ENCODE data around the gene ZBTB8OS. TPM values are rescaled to one million over a fixed set of nuclear protein-coding genes. Genes with fewer than 3 reads are reported as not detected.
"Not testable (repeated sequence)": the region's sequence is repeated elsewhere in the genome, so short reads cannot be mapped to it uniquely, and the experiment has no call there.

The ZBTB8OS gene
- total RNA-seq, 2 experiments from 2014 or later: 58.1 to 60.4 TPM

DNA sequence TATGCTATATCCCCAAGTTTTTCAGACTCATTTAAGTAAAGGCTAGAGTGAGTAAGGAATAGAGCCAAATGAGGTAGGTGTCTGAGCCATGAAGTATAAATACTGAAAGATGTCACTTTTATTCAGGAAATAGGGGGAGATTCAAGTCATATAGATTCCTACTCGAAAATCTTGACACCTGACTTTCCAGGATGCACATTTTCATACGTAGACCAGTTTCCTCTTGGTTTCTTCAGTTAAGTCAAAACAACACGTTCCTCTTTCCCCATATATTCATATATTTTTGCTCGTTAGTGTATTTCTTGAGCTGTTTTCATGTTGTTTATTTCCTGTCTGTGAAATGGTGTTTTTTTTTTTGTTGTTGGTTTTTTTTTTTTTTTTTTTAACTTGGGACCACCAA, 29.6 kb upstream of the ZBTB8OS start:
- H3K4me3 Mint-ChIP-seq, DNase-seq, H3K27me3 Mint-ChIP-seq, H3K4me1 Mint-ChIP-seq, H3K9me3 Mint-ChIP-seq, POLR2A ChIA-PET, H3K27ac Mint-ChIP-seq: not testable (repeated sequence)
- peaks cover 63% of the 10 kb centered on the region for H3K36me3 Mint-ChIP-seq (ENCODE audit: low read depth)
- CTCF ChIA-PET: interaction anchor here (0.7 to 1.5 kb wide), 3 partner anchors 32 to 219 kb away, joined by 3 to 4 read pairs (median 4); no protein-coding TSS in a partner anchor

DNA sequence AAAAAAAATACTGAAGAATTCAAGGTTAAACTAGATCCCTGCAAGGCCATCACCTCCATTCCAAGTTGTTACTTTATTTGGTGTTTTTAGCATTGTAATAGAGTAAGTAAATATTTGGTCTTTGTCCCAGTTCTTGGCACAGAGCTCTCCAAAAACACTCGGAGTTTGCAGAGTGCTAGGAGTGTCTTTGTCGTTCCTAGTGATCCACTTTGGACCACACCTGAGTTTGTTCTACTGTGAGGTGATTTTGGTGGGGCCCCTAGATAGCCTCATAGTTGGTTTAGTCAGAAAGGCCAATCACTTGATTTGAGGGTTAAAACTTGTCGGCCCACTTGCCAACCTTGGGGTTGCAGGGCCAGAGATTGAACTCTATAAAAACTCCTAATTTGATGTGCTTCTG, 26.6 kb upstream of the ZBTB8OS start:
- Mint-ChIP-seq H3K4me3 (no peak overlapping the region), H3K9me3 (no peaks in the 10 kb centered on the region), H3K27me3 (no peaks in the 10 kb centered on the region), H3K36me3 (ENCODE audit: low read depth) (peaks cover 70% of the 10 kb centered on the region), H3K27ac (no peak overlapping the region), H3K4me1 (no peaks in the 10 kb centered on the region)
- ChIA-PET CTCF (interaction anchor here (0.6 to 1.7 kb wide), 4 partner anchors 21 to 157 kb away, joined by 3 to 4 read pairs (median 4); no protein-coding TSS in a partner anchor), POLR2A (no interaction called here)
- no peak for DNase-seq

DNA sequence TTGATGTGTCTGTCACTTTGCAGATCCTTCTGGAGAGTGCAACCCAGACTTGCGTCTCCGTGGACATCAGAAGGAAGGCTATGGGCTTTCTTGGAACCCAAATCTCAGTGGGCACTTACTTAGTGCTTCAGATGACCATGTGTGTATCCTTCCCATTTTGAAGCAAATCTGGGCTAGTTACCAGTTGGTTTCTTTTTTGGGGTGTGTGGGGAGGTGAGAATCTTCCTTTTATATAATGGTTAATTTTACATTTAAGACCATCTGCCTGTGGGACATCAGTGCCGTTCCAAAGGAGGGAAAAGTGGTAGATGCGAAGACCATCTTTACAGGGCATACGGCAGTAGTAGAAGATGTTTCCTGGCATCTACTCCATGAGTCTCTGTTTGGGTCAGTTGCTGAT, 18.4 kb upstream of the ZBTB8OS start:
- DNase-seq, H3K4me3 Mint-ChIP-seq, H3K27ac Mint-ChIP-seq, H3K9me3 Mint-ChIP-seq, CTCF ChIA-PET, H3K4me1 Mint-ChIP-seq, POLR2A ChIA-PET, H3K27me3 Mint-ChIP-seq: not testable (repeated sequence)
- peaks cover 73% of the 10 kb centered on the region for H3K36me3 Mint-ChIP-seq (ENCODE audit: low read depth)

DNA sequence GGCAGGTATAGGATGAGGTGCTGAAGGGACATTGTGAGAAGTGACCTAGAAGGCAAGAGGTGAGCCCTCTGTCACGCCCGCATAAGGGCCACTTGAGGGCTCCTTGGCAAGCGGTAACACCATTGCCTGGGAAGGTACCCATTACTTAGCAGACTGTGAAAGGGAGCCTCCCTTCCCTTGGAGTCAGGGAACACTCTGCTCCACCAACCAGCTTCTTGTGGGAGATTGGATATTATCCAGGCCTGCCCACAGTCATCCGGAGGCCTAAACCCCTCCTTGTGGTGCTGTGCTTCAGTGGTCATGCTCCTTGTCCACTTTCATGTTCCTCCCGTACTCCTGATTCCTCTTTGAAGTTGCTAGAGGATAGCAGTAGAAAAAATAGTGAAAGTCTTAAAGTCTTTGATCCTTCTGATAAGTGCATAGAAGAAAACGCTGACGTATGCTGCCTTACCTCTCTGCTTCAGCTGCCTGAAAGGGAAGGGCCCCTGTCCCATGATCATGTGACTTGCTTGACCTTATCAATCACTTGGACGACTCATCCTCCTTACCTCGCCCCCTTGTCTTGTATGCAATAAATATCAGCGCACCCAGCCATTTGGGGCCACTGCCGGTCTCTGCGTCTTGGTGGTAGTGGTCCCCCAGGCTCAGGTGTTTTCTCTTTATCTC, 16.7 kb upstream of the ZBTB8OS start:
- no peak overlapping the region for H3K27ac Mint-ChIP-seq
- DNase-seq: no peak
- H3K4me1 Mint-ChIP-seq: peaks cover 6% of the 10 kb centered on the region
- ChIA-PET POLR2A (interaction anchor here (1.3 kb wide), 1 partner anchor 16 kb away, joined by 4 read pairs; the partner anchor contains the start of gene RBBP4), CTCF (no interaction called here)
- no peak overlapping the region for H3K4me3 Mint-ChIP-seq
- peaks cover 60% of the 10 kb centered on the region for H3K36me3 Mint-ChIP-seq (ENCODE audit: low read depth)
- H3K27me3 Mint-ChIP-seq: no peaks in the 10 kb centered on the region
- H3K9me3 Mint-ChIP-seq: no peaks in the 10 kb centered on the region

DNA sequence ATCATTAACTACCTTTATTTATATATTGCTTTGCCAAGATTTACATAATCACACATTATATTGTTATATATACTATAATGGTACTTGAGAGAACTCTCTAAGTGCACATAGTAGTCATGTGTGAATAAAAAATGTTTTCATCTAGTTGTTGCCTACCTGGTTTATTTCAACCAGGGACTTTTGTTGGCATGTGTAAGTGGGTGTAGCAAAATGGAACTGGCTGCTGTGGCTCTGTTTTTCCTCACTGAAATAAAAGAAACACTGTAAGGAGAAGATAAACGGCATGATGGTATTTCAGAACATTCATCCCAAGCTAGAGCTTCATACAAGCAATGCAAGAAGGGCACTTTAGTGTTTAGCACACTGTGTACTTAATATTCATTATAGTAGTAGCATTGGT, 15.6 kb upstream of the ZBTB8OS start:
- peaks cover 62% of the 10 kb centered on the region for H3K36me3 Mint-ChIP-seq (ENCODE audit: low read depth)
- H3K27me3 Mint-ChIP-seq: no peaks in the 10 kb centered on the region
- H3K4me3 Mint-ChIP-seq: no peak overlapping the region

DNA sequence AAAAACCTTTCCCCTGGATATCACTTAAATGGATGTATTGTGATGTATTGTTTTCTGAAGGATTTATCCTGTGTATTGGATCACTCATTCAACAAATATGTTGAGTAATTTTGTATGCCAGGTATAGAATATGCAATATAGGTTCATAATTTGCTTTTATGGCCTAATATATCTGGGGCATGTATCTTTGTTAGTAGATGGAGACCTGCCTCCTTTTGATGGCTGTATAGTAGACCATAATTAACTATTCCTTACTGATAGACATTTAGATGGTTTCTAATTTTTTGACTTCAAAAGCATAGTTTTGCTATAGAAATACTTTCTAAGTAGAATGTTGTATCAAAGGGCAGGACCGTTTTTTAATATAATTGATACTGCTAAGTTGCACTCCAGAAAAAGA, 9.2 kb upstream of the ZBTB8OS start:
- ChIA-PET CTCF (interaction anchor here (1.3 kb wide), 1 partner anchor 9 kb away, joined by 4 read pairs; the partner anchor contains the start of genes RBBP4 and ZBTB8OS), POLR2A (interaction anchor here (1.3 kb wide), 1 partner anchor 8 kb away, joined by 11 read pairs; the partner anchor contains the start of genes RBBP4 and ZBTB8OS)
- Mint-ChIP-seq H3K36me3 (ENCODE audit: low read depth) (peaks cover 71% of the 10 kb centered on the region), H3K4me3 (no peak overlapping the region), H3K4me1 (peaks cover 39% of the 10 kb centered on the region), H3K27me3 (no peaks in the 10 kb centered on the region), H3K27ac (no peak overlapping the region), H3K9me3 (no peaks in the 10 kb centered on the region)
- DNase-seq: no peak

More for the DNA sequence above, 15.6 kb upstream of the ZBTB8OS start:
- ChIA-PET CTCF (no interaction called here), POLR2A (no interaction called here)
- DNase-seq: no peak
- Mint-ChIP-seq H3K9me3 (no peaks in the 10 kb centered on the region), H3K4me1 (peaks cover 8% of the 10 kb centered on the region), H3K27ac (no peak overlapping the region)

DNA sequence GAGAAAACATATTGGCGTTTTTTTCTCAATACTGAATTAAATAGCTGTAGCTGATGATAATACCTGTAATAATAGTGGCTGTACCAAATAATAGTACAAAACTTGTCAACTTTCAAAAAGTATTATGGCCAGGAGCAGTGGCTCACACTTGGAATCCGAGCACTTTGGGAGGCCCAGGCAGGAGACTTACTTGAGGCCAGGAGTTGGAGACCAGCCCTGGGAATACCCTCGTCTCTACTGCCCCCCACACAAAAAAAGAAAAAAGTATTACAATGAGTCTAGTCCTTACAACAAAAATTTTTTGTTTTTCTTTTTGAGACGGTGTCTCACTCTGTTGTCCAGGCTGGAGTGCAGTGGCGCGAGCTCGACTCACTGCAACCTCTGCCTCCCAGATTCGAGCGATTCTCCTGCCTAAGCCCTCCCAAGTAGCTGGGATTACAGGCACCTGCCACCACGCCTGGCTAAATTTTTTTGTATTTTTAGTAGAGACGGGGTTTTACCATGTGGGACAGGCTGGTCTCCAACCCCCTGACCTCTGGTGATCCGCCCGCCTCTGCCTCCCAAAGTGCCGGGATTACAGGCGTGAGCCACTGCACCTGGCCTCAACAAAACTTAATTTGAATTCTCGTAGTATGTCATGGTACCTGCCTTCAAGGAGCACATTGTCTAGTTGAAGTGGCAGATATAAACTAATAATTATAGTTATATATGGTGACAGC, 2.1 kb upstream of the ZBTB8OS start:
- no peak for DNase-seq
- ChIA-PET POLR2A (interaction anchor here (0.7 to 3.1 kb wide), 5 partner anchors 8 to 544 kb away, joined by 3 to 32 read pairs (median 8); partner anchors contain the start of genes KPNA6, S100PBP and YARS1), CTCF (interaction anchor here (1.8 to 2.7 kb wide), 2 partner anchors 25 to 132 kb away, joined by 9 read pairs; no protein-coding TSS in a partner anchor)
- Mint-ChIP-seq H3K36me3 (ENCODE audit: low read depth) (peaks cover 59% of the 10 kb centered on the region), H3K27me3 (no peaks in the 10 kb centered on the region), H3K4me3 (peak overlapping the region; percentile 99), H3K4me1 (peaks cover 70% of the 10 kb centered on the region), H3K27ac (peak overlapping the region; percentile 100), H3K9me3 (no peaks in the 10 kb centered on the region)

DNA sequence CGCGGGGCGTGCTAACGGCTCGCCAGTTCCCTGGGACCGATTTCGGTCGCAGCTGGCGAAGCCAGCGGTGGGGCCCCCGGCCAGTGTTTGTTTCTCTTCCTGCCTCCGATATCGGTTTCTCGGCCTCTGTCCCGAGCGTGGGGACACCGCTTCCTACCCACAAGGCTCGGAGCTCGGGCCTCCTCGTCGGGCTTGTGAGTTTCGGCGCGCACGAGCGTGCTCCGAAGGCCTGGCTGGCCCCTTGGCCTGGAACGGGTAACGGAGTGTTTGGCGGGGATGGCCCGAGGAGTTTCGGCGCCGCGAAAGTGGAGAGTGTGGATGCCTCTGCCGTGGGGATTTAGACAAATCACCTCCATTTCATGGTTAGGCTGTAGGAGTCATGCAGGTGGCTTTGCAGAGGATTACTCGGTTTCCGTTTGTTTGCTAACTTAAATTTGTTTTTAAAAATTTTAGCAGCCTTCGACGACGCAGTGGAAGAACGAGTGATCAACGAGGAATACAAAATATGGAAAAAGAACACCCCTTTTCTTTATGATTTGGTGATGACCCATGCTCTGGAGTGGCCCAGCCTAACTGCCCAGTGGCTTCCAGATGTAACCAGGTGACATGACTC, 1.2 kb upstream of the ZBTB8OS start:
- no peak for DNase-seq
- no peaks in the 10 kb centered on the region for H3K27me3 Mint-ChIP-seq
- H3K9me3 Mint-ChIP-seq: no peaks in the 10 kb centered on the region
- H3K4me3 Mint-ChIP-seq: peak overlapping the region; percentile 99
- H3K27ac Mint-ChIP-seq: peak overlapping the region; percentile 100
- H3K36me3 Mint-ChIP-seq (ENCODE audit: low read depth): peaks cover 52% of the 10 kb centered on the region
- ChIA-PET CTCF (interaction anchor here (0.5 to 2.7 kb wide), 7 partner anchors 8 to 396 kb away, joined by 4 to 9 read pairs (median 4); no protein-coding TSS in a partner anchor), POLR2A (interaction anchor here (0.7 to 3.1 kb wide), 28 partner anchors 9 to 1007 kb away, joined by 3 to 32 read pairs (median 5); partner anchors contain the start of genes BSDC1, KPNA6, LCK and MARCKSL1)
- H3K4me1 Mint-ChIP-seq: peaks cover 63% of the 10 kb centered on the region

DNA sequence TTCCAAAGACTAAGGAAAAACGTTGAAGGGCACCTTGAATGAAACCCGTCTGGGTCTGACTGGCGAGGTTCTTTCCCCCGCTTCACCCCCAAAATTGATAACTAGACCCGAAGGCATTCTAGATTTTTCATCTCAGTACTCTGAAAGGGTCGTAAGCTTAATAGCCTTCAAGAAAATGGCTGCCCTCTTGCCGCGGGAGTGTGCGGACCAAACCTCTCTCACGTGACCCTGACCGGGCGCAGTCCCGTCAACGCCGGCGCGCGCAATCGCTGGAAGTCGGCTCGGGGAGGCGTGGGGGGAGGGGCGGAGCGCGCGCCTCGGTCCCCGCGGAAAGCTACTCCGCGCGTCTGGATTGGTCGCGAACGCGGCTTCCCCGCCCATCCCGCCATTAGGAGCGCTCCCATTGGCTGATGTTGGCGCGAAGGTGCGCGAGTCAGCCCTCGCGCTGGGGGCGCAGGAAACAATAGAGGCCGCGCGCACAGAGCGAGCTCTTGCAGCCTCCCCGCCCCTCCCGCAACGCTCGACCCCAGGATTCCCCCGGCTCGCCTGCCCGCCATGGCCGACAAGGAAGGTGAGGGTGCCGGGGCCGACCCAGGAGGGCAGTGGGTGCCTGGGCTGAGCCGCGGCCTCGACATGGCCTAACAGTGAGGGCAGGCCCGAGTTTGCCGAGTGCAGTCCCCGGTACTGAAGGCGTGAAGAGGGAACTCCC, 556 bp upstream of the ZBTB8OS start, which contains the start of gene RBBP4:
TSS of gene RBBP4 (plus strand) at position 457 of the 709 bp plus-strand sequence. CDS start at position 556, 99 bp downstream.
- H3K27ac Mint-ChIP-seq: peak within 1 kb of the TSS; percentile 100
- no peaks in the 10 kb centered on the region for H3K27me3 Mint-ChIP-seq
- ChIA-PET CTCF (interaction anchor here (0.5 to 2.7 kb wide), 8 partner anchors 9 to 395 kb away, joined by 3 to 9 read pairs (median 4); no protein-coding TSS in a partner anchor), POLR2A (interaction anchor here (0.6 to 3.1 kb wide), 32 partner anchors 8 to 1006 kb away, joined by 3 to 32 read pairs (median 4); partner anchors contain the start of genes BSDC1, KPNA6, LCK and MARCKSL1)
- DNase-seq: peak; percentile 99
- peak within 1 kb of the TSS; percentile 99 for H3K4me3 Mint-ChIP-seq
- H3K4me1 Mint-ChIP-seq: peaks cover 59% of the 10 kb centered on the region
- H3K36me3 Mint-ChIP-seq (ENCODE audit: low read depth): peaks cover 49% of the 10 kb centered on the region
- H3K9me3 Mint-ChIP-seq: no peaks in the 10 kb centered on the region

DNA sequence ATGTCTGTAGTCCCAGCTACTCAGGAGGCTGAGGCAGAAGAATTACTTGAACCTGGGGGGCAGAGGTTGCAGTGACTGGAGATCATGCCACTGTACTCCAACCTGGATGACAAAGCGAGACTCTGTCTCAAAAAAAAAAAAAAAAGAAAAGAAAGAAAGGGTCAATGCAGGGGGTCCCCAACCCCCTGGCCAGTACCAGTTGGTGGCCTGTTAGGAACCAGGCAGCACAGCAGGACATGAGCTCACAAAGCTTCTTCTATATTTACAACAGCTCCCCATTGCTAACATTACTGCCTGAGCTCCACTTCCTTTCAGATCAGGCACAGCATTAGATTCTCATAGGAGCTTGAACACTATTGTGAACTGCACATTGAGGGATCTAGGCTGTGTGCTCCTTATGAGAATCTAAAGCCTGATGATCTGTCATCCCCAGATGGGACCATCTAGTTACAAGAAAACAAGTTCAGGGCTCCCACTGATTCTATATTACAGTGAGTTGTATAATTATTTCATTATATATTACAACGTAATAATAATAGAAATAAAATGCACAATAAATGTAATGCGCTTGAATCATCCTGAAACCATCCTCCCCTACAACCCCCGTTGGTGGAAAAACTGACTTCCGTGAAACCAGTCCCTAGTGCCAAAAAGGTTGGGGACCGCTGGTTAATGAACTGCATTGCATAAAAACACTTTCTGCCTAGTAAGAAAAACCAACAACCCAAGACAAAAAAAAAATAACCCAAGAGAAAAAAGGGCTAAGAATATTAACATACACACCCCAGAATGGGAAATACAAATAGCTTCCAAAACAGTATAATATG, 2.8 kb downstream of the ZBTB8OS start:
- H3K4me1 Mint-ChIP-seq: peaks cover 37% of the 10 kb centered on the region
- ChIA-PET POLR2A (interaction anchor here (0.6 kb wide), 1 partner anchor 679 kb away, joined by 3 read pairs; no protein-coding TSS in a partner anchor), CTCF (interaction anchor here (0.5 to 1.1 kb wide), 5 partner anchors 13 to 666 kb away, joined by 3 to 6 read pairs (median 3); no protein-coding TSS in a partner anchor)
- H3K27me3 Mint-ChIP-seq: no peaks in the 10 kb centered on the region
- no peak for DNase-seq
- H3K4me3 Mint-ChIP-seq: peak overlapping the region; percentile 99
- peaks cover 30% of the 10 kb centered on the region for H3K36me3 Mint-ChIP-seq (ENCODE audit: low read depth)
- H3K9me3 Mint-ChIP-seq: no peaks in the 10 kb centered on the region
- H3K27ac Mint-ChIP-seq: peak overlapping the region; percentile 69

DNA sequence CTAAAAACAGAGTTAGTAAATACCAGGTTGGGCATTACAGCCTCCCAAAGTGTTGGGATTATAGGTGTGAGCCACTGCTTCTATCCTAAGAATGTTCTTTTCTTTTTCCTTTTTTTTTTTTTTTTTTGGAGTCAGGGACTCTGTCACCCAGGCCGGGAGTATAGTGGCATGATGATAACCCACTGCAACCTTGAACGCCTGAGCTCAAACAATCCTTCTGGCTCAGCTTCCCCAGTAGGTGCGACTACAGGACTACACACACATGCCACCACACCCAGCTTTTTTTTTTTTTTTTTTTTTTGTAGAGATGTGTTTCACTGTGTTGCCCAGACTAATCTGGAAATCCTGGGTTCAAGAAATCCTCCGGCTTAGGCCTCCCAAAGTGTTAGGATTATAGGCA, 5.9 kb downstream of the ZBTB8OS start:
- CTCF ChIA-PET: interaction anchor here (0.7 to 1.5 kb wide), 3 partner anchors 68 to 193 kb away, joined by 5 to 9 read pairs (median 6); no protein-coding TSS in a partner anchor
- POLR2A ChIA-PET: no interaction called here
- DNase-seq: no peak
- peaks cover 23% of the 10 kb centered on the region for H3K4me1 Mint-ChIP-seq
- H3K36me3 Mint-ChIP-seq (ENCODE audit: low read depth): peaks cover 12% of the 10 kb centered on the region
- H3K9me3 Mint-ChIP-seq: no peaks in the 10 kb centered on the region
- H3K27me3 Mint-ChIP-seq: no peaks in the 10 kb centered on the region
- no peak overlapping the region for H3K27ac Mint-ChIP-seq
- H3K4me3 Mint-ChIP-seq: no peak overlapping the region

Data from activated CD4-positive, alpha-beta memory T cell treated with anti-CD3 and anti-CD28 coated beads, Interleukin-2, amount 10 ng/mL, durations not matched to agents 7 days and 5 days (primary cell).